ENCODE data around the gene TMC2.

DNA sequence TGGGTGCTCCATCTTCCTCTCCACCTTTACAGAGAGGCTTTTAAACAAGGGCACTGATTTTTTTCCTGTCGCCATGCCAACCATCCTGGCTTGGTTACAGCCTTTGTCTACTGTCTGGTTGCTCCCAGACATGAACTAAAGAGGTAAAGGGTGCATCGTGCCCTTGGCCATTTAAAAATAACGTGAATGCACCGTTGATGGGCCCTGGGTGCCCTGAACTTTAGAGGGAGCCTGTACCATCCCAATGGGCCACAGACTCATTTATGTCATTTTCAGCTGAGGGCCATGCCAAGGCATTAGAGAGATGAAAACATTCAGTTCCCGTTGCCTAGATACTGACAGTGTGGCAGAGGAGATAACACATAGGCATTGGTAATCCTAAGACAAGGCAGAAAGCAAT lies 23.3 kb downstream of the TMC2 start:
- TF ChIP-seq, protein P1, sequence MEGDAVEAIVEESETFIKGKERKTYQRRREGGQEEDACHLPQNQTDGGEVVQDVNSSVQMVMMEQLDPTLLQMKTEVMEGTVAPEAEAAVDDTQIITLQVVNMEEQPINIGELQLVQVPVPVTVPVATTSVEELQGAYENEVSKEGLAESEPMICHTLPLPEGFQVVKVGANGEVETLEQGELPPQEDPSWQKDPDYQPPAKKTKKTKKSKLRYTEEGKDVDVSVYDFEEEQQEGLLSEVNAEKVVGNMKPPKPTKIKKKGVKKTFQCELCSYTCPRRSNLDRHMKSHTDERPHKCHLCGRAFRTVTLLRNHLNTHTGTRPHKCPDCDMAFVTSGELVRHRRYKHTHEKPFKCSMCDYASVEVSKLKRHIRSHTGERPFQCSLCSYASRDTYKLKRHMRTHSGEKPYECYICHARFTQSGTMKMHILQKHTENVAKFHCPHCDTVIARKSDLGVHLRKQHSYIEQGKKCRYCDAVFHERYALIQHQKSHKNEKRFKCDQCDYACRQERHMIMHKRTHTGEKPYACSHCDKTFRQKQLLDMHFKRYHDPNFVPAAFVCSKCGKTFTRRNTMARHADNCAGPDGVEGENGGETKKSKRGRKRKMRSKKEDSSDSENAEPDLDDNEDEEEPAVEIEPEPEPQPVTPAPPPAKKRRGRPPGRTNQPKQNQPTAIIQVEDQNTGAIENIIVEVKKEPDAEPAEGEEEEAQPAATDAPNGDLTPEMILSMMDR (IDR thresholded peaks at IDR 0.05) = no peak
- no peak for TF ChIP-seq POLR2A (IDR thresholded peaks at IDR 0.05)

All from Peyer's patch (tissue), 4 donors.